Mesothelial cell of epicardium (in vitro differentiated cells): ENCODE data around the gene MNT. TPM values are rescaled to one million over a fixed set of nuclear protein-coding genes. Genes with fewer than 3 reads are reported as not detected.

Source experiments
- DNase-seq, 2 experiments: peaks; one replicate each; pipeline ENCODE4 v3.0.0; 2021; ENCODE audit warnings: low spot score in 2 of 2; ENCODE audit not compliant: unreplicated experiment in 2 of 2
- H3K27ac Mint-ChIP-seq: 2 replicates; pipeline ENCODE4 v1.8.0; 2021; ENCODE audit warnings: mixed read lengths
- H3K27me3 Mint-ChIP-seq: 2 replicates; pipeline ENCODE4 v1.8.0; 2021; ENCODE audit warnings: low read depth, mixed read lengths
- H3K36me3 Mint-ChIP-seq: 2 replicates; pipeline ENCODE4 v1.8.0; 2021; ENCODE audit warnings: mixed read lengths
- H3K4me1 Mint-ChIP-seq: 2 replicates; pipeline ENCODE4 v1.8.0; 2021; ENCODE audit warnings: mixed read lengths
- H3K4me3 Mint-ChIP-seq: 2 replicates; pipeline ENCODE4 v1.8.0; 2021; ENCODE audit warnings: mild to moderate bottlenecking, moderate library complexity, mixed read lengths
- H3K9me3 Mint-ChIP-seq: 2 replicates; pipeline ENCODE4 v1.8.0; 2021; ENCODE audit warnings: mixed read lengths
- total RNA-seq: library from RNA; stranded (reverse); gene quantifications from 3 replicates; pipeline ENCODE4 v1.2.1, GENCODE V29; 2021
- TF ChIP-seq, protein P1 (sequence below): fragments of 200-600 bp; sonication (generic); IDR thresholded peaks from one replicate; pipeline ENCODE4 v1.5.0; 2021; ENCODE audit warnings: antibody characterized with exemption; ENCODE audit not compliant: unreplicated experiment

The MNT gene
- total RNA-seq, 1 donor from 2014 or later = 49.1 TPM

DNA sequence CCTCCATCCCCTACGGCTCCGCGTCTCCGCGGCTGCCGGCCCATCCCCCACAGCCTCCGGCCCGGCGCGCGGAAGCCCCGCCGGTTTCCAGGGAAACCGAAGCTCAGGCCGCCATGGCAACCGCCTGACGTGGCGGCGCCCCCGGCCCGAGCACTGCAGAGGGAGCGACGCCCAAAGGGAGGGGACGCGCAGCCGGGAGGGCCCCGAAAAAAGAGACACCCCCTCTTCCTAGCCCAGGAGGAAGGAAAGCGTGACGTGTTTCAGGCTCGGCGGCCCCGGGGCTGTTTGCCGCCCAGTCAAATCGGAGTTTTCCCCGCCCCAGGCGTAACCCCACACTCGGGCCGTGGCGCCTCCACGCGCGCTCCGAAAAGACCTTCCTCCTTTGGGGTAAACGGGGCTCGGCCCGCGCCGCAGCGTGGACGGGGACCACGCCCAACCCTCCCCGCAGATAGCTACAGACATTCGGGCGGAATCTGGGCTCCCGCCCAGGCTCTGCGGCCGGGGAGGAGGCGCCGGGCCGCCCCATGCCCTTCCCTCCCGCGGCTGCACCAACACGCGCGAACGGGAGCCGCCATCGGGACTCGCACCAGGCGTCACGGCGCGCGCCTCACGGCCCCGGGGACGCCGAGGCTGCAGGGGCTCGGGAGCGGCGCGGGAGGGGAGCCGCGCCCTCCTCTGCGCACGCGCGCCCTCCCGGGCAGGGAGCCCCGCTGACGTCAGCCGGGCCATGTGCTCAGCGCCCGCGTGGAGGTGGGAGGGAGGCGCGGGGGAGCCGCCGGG lies 7.5 kb downstream of the MNT start:
- H3K4me3 Mint-ChIP-seq = peak overlapping the region; percentile 75

DNA sequence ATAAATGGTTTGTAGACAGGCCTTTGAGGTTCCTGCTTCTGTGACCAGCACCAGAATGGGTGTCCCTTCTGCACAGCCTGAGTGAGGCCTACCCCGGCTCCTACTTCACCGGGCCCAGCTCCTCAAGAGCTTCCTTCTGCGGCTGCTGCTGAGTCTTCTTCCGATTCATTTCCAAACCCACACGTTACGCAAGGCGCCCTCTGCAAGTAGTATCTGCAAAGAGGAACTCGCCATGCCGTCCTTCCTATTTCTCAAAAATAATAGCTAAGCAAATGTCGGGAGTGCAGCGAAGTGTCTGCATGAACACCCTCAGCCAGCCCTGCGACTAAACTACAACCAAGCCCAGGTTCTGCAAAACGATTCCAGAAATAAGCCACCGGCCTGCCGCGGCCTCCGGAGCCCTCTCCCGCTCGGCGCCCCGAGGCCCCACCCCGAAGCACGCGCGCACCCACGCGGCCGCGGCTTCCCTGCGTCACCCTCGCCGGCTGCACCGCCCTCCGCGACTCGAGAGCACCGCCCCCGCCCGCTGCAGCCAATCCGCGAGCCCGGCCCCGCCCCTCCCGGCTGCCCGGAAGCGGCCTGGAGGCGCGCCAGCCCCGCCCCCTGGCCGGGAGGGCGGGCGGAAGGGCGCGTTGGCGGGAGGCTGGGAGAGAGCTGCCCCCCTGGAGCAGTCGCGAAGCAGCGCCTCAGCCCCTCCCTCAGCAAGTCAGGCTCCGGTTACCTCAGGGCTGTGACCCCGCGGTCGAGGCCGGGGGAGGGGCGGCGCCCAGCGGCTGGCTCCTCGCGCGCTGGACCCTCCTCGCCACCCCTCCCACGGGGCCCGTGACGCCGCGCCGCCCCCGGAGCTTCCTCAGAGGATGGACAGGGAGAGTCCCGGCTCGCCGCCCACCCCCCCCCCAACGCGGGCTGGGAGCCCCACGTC lies 8.3 kb downstream of the MNT start:
- no peaks in the 10 kb centered on the region for H3K9me3 Mint-ChIP-seq
- peaks cover 10% of the 10 kb centered on the region for H3K36me3 Mint-ChIP-seq
- DNase-seq = peak; percentile 96 to 97
- TF ChIP-seq, protein P1, sequence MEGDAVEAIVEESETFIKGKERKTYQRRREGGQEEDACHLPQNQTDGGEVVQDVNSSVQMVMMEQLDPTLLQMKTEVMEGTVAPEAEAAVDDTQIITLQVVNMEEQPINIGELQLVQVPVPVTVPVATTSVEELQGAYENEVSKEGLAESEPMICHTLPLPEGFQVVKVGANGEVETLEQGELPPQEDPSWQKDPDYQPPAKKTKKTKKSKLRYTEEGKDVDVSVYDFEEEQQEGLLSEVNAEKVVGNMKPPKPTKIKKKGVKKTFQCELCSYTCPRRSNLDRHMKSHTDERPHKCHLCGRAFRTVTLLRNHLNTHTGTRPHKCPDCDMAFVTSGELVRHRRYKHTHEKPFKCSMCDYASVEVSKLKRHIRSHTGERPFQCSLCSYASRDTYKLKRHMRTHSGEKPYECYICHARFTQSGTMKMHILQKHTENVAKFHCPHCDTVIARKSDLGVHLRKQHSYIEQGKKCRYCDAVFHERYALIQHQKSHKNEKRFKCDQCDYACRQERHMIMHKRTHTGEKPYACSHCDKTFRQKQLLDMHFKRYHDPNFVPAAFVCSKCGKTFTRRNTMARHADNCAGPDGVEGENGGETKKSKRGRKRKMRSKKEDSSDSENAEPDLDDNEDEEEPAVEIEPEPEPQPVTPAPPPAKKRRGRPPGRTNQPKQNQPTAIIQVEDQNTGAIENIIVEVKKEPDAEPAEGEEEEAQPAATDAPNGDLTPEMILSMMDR = no peak
- H3K27me3 Mint-ChIP-seq = no peaks in the 10 kb centered on the region
- peak overlapping the region; percentile 95 for H3K27ac Mint-ChIP-seq
- H3K4me3 Mint-ChIP-seq = peak overlapping the region; percentile 80
- H3K4me1 Mint-ChIP-seq = peaks cover 45% of the 10 kb centered on the region

More for the DNA sequence above, 7.5 kb downstream of the MNT start:
- H3K9me3 Mint-ChIP-seq = no peaks in the 10 kb centered on the region
- H3K4me1 Mint-ChIP-seq = peaks cover 54% of the 10 kb centered on the region
- DNase-seq = peak; percentile 88 to 91
- TF ChIP-seq, protein P1 = no peak
- H3K36me3 Mint-ChIP-seq = peaks cover 6% of the 10 kb centered on the region
- no peaks in the 10 kb centered on the region for H3K27me3 Mint-ChIP-seq
- H3K27ac Mint-ChIP-seq = peak overlapping the region; percentile 94

DNA sequence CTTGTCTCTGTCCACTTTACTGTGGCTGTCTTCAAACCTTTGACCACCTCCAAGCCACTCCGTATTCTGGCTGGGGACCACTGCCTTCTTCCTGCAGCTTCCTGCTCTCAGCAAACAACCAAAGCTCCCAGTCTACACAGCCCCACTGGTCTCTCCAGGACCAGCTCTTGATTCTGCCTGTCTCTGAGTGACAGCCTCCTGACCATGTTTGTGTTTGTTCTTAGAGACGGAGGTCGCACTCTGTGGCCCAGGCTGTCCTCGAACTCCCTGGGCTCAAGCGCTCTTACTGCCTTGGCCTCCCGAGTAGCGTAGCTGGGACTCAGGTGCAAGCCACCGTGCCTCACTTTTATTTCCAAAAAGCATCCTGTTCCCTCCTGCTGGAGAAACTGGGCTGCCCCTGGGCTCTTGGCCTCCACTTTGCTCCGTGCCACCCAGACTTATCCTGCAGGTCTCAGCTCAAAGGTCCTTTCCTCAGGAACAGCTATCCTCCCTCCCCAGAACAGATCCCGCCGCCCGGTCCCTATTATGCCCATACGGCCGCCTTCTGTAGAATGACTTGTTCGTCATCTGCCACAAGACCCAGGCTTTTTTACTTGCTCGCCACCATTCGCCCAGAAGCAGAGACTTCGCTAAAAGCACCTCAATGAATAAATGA lies 9.1 kb downstream of the MNT start:
- Mint-ChIP-seq H3K9me3 (no peaks in the 10 kb centered on the region), H3K27ac (peak overlapping the region; percentile 95), H3K27me3 (no peaks in the 10 kb centered on the region), H3K36me3 (peaks cover 10% of the 10 kb centered on the region), H3K4me1 (peaks cover 37% of the 10 kb centered on the region), H3K4me3 (peak overlapping the region; percentile 80)
- no peak for DNase-seq
- TF ChIP-seq, protein P1 = no peak

DNA sequence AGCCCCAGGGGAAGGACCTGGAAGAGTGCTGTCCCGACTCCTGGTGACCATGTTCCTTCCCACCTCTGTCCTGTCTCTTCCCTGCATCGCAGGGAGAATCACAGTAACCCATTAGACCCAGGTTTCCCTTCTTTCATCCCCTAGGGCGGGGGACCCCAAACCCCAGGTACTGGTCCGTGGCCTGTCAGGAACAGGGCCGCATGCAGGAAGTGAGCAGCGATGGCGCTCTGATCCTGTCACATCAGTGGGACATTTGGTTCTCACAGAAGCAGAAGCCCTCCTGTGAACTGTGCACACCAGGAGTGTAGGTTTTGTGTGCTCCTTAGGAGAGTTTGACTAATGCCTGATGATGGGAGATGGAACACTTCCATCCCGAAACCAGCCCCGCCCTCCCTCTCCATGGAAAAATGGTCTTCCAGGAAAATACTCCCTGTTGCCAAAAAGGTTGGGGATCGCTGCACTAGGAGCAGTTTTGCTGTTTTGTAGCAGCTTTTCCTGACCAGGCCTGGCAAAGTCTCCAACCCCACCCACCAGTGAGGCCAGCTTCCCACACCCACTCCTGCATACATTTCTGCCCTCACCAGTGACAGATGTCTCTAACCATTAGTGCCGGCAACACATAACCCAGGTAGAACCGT lies 10.5 kb downstream of the MNT start:
- Mint-ChIP-seq H3K27ac (no peak overlapping the region), H3K4me3 (no peak overlapping the region)

More for the DNA sequence above, 10.5 kb downstream of the MNT start:
- DNase-seq = no peak
- Mint-ChIP-seq H3K27me3 (no peaks in the 10 kb centered on the region), H3K36me3 (peaks cover 10% of the 10 kb centered on the region), H3K4me1 (peaks cover 24% of the 10 kb centered on the region), H3K9me3 (no peaks in the 10 kb centered on the region)
- TF ChIP-seq, protein P1 = no peak
